T-cell (primary cell): Measurements from ENCODE around the gene GGA3. TPM values are rescaled to one million over a fixed set of nuclear protein-coding genes. Genes with fewer than 3 reads are reported as not detected.
A peak's percentile ranks its signal among the peaks of the same experiment; 100 is the strongest.

Experiments used
- ATAC-seq, 4 experiments: fragments of 200-7000 bp in 3 of 4; fragments of 150-1000 bp in 1 of 4; cut with Tn5 transposase; replicated peaks in 1 of 4; 1 replicate in 3 of 4; 2 replicates in 1 of 4; pipeline ENCODE4 v1.10.0; 2021; ENCODE audit warnings: moderate library complexity in 3 of 4, mild to moderate bottlenecking in 2 of 4, moderate number of reproducible peaks in 1 of 4
- CTCF ChIA-PET, 2 donors: fragments of 300-600 bp; sonication (Branson Sonifier 250); formaldehyde crosslinking; loops; one replicate each; lab custom pipeline; 2022; ENCODE audit warnings: antibody characterized with exemption in 2 of 2; lab: Charles Lee
- POLR2A ChIA-PET, 2 donors: fragments of 300-600 bp; sonication (Branson Sonifier 250); formaldehyde crosslinking; loops; one replicate each; lab custom pipeline; 2022; ENCODE audit warnings: antibody characterized with exemption in 2 of 2; lab: Charles Lee
- DNase-seq, 35 experiments: peaks; one replicate each; pipeline versions ENCODE4 v3.0.0 to v3.0.0-alpha.2; 2013 to 2023
- H3K27ac ChIP-seq: one replicate; pipeline ENCODE4 v1.5.1; 2013; ENCODE audit warnings: low read length
- H3K27me3 ChIP-seq, 2 experiments: replicated peaks in 1 of 2; 1 replicate in 1 of 2; 2 replicates in 1 of 2; pipeline versions ENCODE4 v1.6.1 to v1.7.0; 2013; ENCODE audit warnings: low read length in 1 of 2, mixed read lengths in 1 of 2; ENCODE audit not compliant: control insufficient read depth in 2 of 2, insufficient read depth in 2 of 2; ENCODE audit errors: extremely low read depth in 1 of 2
- H3K36me3 ChIP-seq, 2 donors: 1 replicate in 1 of 2; 2 replicates in 1 of 2; pipeline versions ENCODE4 v1.6.1 to v1.7.0; 2013; ENCODE audit warnings: low read length in 1 of 2; ENCODE audit not compliant: control insufficient read depth in 2 of 2, insufficient read depth in 1 of 2; ENCODE audit errors: extremely low read depth in 1 of 2
- H3K4me1 ChIP-seq, 2 experiments: 1 replicate in 1 of 2; 2 replicates in 1 of 2; pipeline versions ENCODE4 v1.6.1 to v1.7.0; 2013; ENCODE audit warnings: low read length in 2 of 2, mixed read lengths in 1 of 2; ENCODE audit not compliant: insufficient read depth in 2 of 2, control insufficient read depth in 1 of 2; ENCODE audit errors: extremely low read depth in 1 of 2
- H3K4me3 ChIP-seq, 2 donors: 1 replicate in 1 of 2; 2 replicates in 1 of 2; pipeline versions ENCODE4 v1.5.1 to v1.7.0; 2013; ENCODE audit warnings: mild to moderate bottlenecking in 2 of 2, low read length in 1 of 2, moderate library complexity in 1 of 2; ENCODE audit not compliant: control insufficient read depth in 1 of 2; ENCODE audit errors: extremely low read depth in 1 of 2
- H3K9me3 ChIP-seq: 2 replicates; pipeline ENCODE4 v1.7.0; 2013
- H3K27ac Mint-ChIP-seq, 2 donors: one replicate each; pipeline ENCODE4 v1.8.0; 2020 to 2021; ENCODE audit warnings: mild to moderate bottlenecking in 2 of 2, mixed read lengths in 2 of 2
- H3K27me3 Mint-ChIP-seq, 2 donors: one replicate each; pipeline ENCODE4 v1.8.0; 2021 to 2022; ENCODE audit warnings: mixed read lengths in 2 of 2
- H3K36me3 Mint-ChIP-seq: one replicate; pipeline ENCODE4 v1.8.0; 2021; ENCODE audit warnings: mixed read lengths
- H3K4me1 Mint-ChIP-seq, 3 donors: one replicate each; pipeline ENCODE4 v1.8.0; 2020 to 2022; ENCODE audit warnings: mixed read lengths in 3 of 3, mild to moderate bottlenecking in 1 of 3
- H3K4me3 Mint-ChIP-seq, 3 donors: one replicate each; pipeline ENCODE4 v1.8.0; 2020 to 2022; ENCODE audit warnings: mild to moderate bottlenecking in 3 of 3, mixed read lengths in 3 of 3, moderate library complexity in 3 of 3
- H3K9me3 Mint-ChIP-seq, 3 donors: one replicate each; pipeline ENCODE4 v1.8.0; 2020 to 2022; ENCODE audit warnings: mixed read lengths in 3 of 3
- WGBS: methylation state at CpG from one replicate; pipeline ENCODE4 v1.1.5; 2013; ENCODE audit warnings: missing lambda C conversion rate; ENCODE audit not compliant: insufficient coverage; 5-methylcytosine and 5-hydroxymethylcytosine counted together
- total RNA-seq, 35 experiments: library from RNA in 6 of 35; stranded (reverse) in 6 of 35; fragments of 120-200 nt in 1 of 35; gene quantifications; one replicate each; pipeline versions ENCODE4 v1.2.1 to v1.2.4 and lab custom pipeline; 2013 to 2026

GGA3 gene
- total RNA-seq, 5 donors from 2014 or later (not counting 1 experiment from before 2014, with no cell fraction given) = 78.1 to 118 (median 102) TPM

GRCh38 chr17:75266316-75267152 is 5.1 kb upstream of the GGA3 start:
- Histone ChIP-seq H3K27me3 (no peaks in the 10 kb centered on the region), H3K27ac (no peak overlapping the region), H3K9me3 (no peaks in the 10 kb centered on the region), H3K36me3 (peaks cover 9 to 44% of the 10 kb centered on the region in 2 donors), H3K4me1 (peaks cover 7 to 31% of the 10 kb centered on the region in 2 experiments), H3K4me3 (no peak overlapping the region)
- Mint-ChIP-seq H3K4me3 (no peak overlapping the region), H3K27ac (no peak overlapping the region), H3K27me3 (no peaks in the 10 kb centered on the region), H3K9me3 (no peaks in the 10 kb centered on the region), H3K36me3 (peaks cover 15% of the 10 kb centered on the region), H3K4me1 (peaks cover 21 to 32% (median 30%) of the 10 kb centered on the region in 3 donors)
- 96% methylated on average over 12 of the region's 13 CpGs for WGBS
- POLR2A ChIA-PET = interaction anchor here (0.5 to 1.4 kb wide), 2 partner anchors 23 to 194 kb away, joined by 3 read pairs; partner anchors contain the start of gene SLC25A19 (in 1 of the 2)
- DNase-seq (no peak), ATAC-seq (no peak)
- CTCF ChIA-PET = no interaction called here

- H3K4me1 ChIP-seq = peaks cover 9 to 31% of the 10 kb centered on the region in 2 experiments
- H3K36me3 ChIP-seq = peaks cover 9 to 44% of the 10 kb centered on the region in 2 donors
- Mint-ChIP-seq H3K4me1 (peaks cover 24 to 38% (median 33%) of the 10 kb centered on the region in 3 donors), H3K36me3 (peaks cover 15% of the 10 kb centered on the region), H3K27me3 (no peaks in the 10 kb centered on the region), H3K9me3 (no peaks in the 10 kb centered on the region), H3K27ac (no peak overlapping the region), H3K4me3 (no peak overlapping the region)
- ChIA-PET CTCF (no interaction called here), POLR2A (interaction anchor here (0.5 to 1.4 kb wide), 2 partner anchors 23 to 193 kb away, joined by 3 read pairs; partner anchors contain the start of gene SLC25A19 (in 1 of the 2))
- no peak overlapping the region for H3K27ac ChIP-seq
- no peaks in the 10 kb centered on the region for H3K9me3 ChIP-seq
- H3K4me3 ChIP-seq = no peak overlapping the region
- no peaks in the 10 kb centered on the region for H3K27me3 ChIP-seq
- no peak for ATAC-seq
- DNase-seq = no peak
- WGBS = 92% methylated on average over 12 of the region's 17 CpGs
Measured at GRCh38 chr17:75265614-75266315, 4.4 kb upstream of the GGA3 start.

GRCh38 chr17:75263055-75263454 is 1.6 kb upstream of the GGA3 start:
- Mint-ChIP-seq H3K27ac (peak overlapping the region in 1 of 2 donors; percentile 100), H3K4me1 (peaks cover 38 to 47% (median 47%) of the 10 kb centered on the region in 3 donors), H3K4me3 (peak overlapping the region; percentile 94 to 97 (median 95)), H3K36me3 (peaks cover 19% of the 10 kb centered on the region), H3K27me3 (no peaks in the 10 kb centered on the region), H3K9me3 (no peaks in the 10 kb centered on the region)
- Histone ChIP-seq H3K36me3 (peaks cover 9 to 44% of the 10 kb centered on the region in 2 donors), H3K4me1 (peaks cover 22 to 32% of the 10 kb centered on the region in 2 experiments), H3K27me3 (no peaks in the 10 kb centered on the region), H3K9me3 (no peaks in the 10 kb centered on the region), H3K4me3 (no peak overlapping the region), H3K27ac (no peak overlapping the region)
- no CpG with 5 or more reads among the region's 4 CpGs for WGBS
- ATAC-seq = no peak
- no peak for DNase-seq
- ChIA-PET CTCF (interaction anchor here (0.5 to 4.1 kb wide), 6 partner anchors 8 to 742 kb away, joined by 4 to 58 read pairs (median 5); partner anchors contain the start of genes GRB2 (in 1 of the 2) and MIF4GD (in 1 of the 2)), POLR2A (interaction anchor here (0.6 to 2.6 kb wide), 5 partner anchors 8 to 374 kb away, joined by 3 to 22 read pairs (median 6); partner anchors contain the start of genes MIF4GD (in 1 of the 2) and SLC25A19 (in 1 of the 2))

- CTCF ChIA-PET = interaction anchor here (0.5 to 4.1 kb wide), 8 partner anchors 9 to 1255 kb away, joined by 3 to 58 read pairs (median 4); partner anchors contain the start of genes MIF4GD (in 1 of the 2) and SLC25A19 (in 1 of the 2)
- Histone ChIP-seq H3K9me3 (no peaks in the 10 kb centered on the region), H3K4me1 (peaks cover 22 to 32% of the 10 kb centered on the region in 2 experiments), H3K27me3 (no peaks in the 10 kb centered on the region), H3K4me3 (peak overlapping the region; percentile 78 to 79), H3K27ac (peak overlapping the region; percentile 99), H3K36me3 (peaks cover 9 to 40% of the 10 kb centered on the region in 2 donors)
- H3K4me3 Mint-ChIP-seq = peak overlapping the region; percentile 94 to 97 (median 95)
- POLR2A ChIA-PET = interaction anchor here (0.6 to 2.8 kb wide), 7 partner anchors 9 to 143 kb away, joined by 3 to 22 read pairs (median 8); partner anchors contain the start of genes GRB2 (in 2 of the 2), MIF4GD (in 2 of the 2) and SLC25A19 (in 1 of the 2)
- no peaks in the 10 kb centered on the region for H3K9me3 Mint-ChIP-seq
- peaks cover 15% of the 10 kb centered on the region for H3K36me3 Mint-ChIP-seq
- peak in 1 of 4 experiments; percentile 8 for ATAC-seq
- DNase-seq = peak in 1 of 35 experiments; percentile 25
- 1% methylated on average over 19 of the region's 23 CpGs for WGBS
- H3K27ac Mint-ChIP-seq = peak overlapping the region; percentile 99 to 100
- H3K4me1 Mint-ChIP-seq = peaks cover 46 to 53% (median 50%) of the 10 kb centered on the region in 3 donors
- H3K27me3 Mint-ChIP-seq = no peaks in the 10 kb centered on the region
Measured at GRCh38 chr17:75262112-75262606, 753 bp upstream of the GGA3 start.

GRCh38 chr17:75260641-75261335 is 618 bp downstream of the GGA3 start:
- Mint-ChIP-seq H3K9me3 (no peaks in the 10 kb centered on the region), H3K36me3 (peaks cover 15% of the 10 kb centered on the region), H3K27me3 (no peaks in the 10 kb centered on the region), H3K4me3 (peak overlapping the region; percentile 94 to 97 (median 95)), H3K4me1 (peaks cover 60 to 67% (median 64%) of the 10 kb centered on the region in 3 donors), H3K27ac (peak overlapping the region; percentile 99 to 100)
- Histone ChIP-seq H3K27me3 (no peaks in the 10 kb centered on the region), H3K9me3 (no peaks in the 10 kb centered on the region), H3K4me3 (peak overlapping the region; percentile 78 to 79), H3K27ac (peak overlapping the region; percentile 99), H3K4me1 (peaks cover 22 to 32% of the 10 kb centered on the region in 2 experiments), H3K36me3 (peaks cover 4 to 26% of the 10 kb centered on the region in 2 donors)
- ChIA-PET CTCF (interaction anchor here in 1 of 2 donors (0.7 to 4.1 kb wide), 7 partner anchors 10 to 299 kb away, joined by 3 to 58 read pairs (median 5); partner anchors contain the start of genes MIF4GD and SLC25A19), POLR2A (interaction anchor here (0.6 to 2.8 kb wide), 7 partner anchors 10 to 195 kb away, joined by 3 to 22 read pairs (median 5); partner anchors contain the start of genes MIF4GD (in 2 of the 2) and SLC25A19 (in 1 of the 2))
- WGBS = 3% methylated on average over 25 of the region's 31 CpGs
- ATAC-seq (peak in 2 of 4 experiments; percentile 20 to 37), DNase-seq (peak in 11 of 35 experiments; percentile 15 to 70 (median 28))
